ENCODE data around the gene CDK11B. TPM values are rescaled to one million over a fixed set of nuclear protein-coding genes. Genes with fewer than 3 reads are reported as not detected.

Gene CDK11B
- total and polyA plus RNA-seq, 11 donors = 20.4 to 39.4 (median 24.8) TPM

DNA sequence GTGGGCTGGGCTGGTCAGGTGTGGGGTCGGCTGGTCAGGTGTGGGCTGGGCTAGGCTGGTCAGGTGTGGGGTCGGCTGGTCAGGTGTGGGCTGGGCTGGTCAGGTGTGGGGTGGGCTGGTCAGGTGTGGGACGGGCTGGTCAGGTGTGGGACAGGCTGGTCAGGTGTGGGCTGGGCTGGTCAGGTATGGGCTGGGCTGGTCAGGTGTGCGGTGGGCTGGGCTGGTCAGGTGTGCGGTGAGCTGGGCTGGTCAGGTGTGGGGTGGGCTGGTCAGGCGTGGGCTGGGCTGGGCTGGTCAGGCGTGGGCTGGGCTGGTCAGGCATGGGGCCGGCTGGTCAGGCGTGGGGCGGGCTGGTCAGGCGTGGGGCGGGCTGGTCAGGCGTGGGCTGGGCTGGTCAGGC, 52.6 kb downstream of the CDK11B start:
- no peak overlapping the region for H3K27ac ChIP-seq
- WGBS, 4 donors = 82 to 91% (median 86%) methylated on average over 7 to 13 of the region's 13 CpGs
- TF ChIP-seq POLR2A (IDR thresholded peaks at IDR 0.05) = no peak
- TF ChIP-seq, protein P1, sequence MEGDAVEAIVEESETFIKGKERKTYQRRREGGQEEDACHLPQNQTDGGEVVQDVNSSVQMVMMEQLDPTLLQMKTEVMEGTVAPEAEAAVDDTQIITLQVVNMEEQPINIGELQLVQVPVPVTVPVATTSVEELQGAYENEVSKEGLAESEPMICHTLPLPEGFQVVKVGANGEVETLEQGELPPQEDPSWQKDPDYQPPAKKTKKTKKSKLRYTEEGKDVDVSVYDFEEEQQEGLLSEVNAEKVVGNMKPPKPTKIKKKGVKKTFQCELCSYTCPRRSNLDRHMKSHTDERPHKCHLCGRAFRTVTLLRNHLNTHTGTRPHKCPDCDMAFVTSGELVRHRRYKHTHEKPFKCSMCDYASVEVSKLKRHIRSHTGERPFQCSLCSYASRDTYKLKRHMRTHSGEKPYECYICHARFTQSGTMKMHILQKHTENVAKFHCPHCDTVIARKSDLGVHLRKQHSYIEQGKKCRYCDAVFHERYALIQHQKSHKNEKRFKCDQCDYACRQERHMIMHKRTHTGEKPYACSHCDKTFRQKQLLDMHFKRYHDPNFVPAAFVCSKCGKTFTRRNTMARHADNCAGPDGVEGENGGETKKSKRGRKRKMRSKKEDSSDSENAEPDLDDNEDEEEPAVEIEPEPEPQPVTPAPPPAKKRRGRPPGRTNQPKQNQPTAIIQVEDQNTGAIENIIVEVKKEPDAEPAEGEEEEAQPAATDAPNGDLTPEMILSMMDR (IDR thresholded peaks at IDR 0.05) = no peak
- ATAC-seq (no peak), DNase-seq (peak in 1 of 5 donors; percentile 13)
- H3K4me3 ChIP-seq = no peak overlapping the region
- H3K36me3 ChIP-seq = no peaks in the 10 kb centered on the region
- H3K9me3 ChIP-seq = no peaks in the 10 kb centered on the region
- peaks cover 0 to 6% (median 0%) of the 10 kb centered on the region in 12 donors for H3K4me1 ChIP-seq
- H3K27me3 ChIP-seq = peaks cover 0 to 19% (median 5%) of the 10 kb centered on the region in 9 donors
- intact Hi-C loops (cut with DNase I) = no loop called here

DNA sequence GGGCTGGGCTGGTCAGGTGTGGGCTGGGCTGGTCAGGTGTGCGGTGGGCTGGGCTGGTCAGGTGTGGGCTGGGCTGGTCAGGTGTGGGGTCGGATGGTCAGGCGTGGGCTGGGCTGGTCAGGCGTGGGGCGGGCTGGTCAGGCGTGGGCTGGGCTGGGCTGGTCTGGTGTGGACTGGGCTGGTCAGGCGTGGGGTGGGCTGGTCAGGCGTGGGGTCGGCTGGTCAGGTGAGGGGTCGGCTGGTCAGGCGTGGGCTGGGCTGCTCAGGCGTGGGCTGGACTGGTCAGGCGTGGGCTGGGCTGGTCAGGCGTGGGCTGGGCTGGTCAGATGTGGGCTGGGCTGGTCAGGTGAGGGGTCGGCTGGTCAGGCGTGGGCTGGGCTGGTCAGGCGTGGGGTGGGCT, 53.1 kb downstream of the CDK11B start:
- DNase-seq = no peak
- ATAC-seq = no peak
- 91 to 94% (median 92%) methylated on average over 17 of the region's 17 CpGs for WGBS, 4 donors
- Histone ChIP-seq H3K27ac (no peak overlapping the region), H3K9me3 (no peaks in the 10 kb centered on the region), H3K27me3 (peaks cover 0 to 24% (median 9%) of the 10 kb centered on the region in 9 donors), H3K36me3 (no peaks in the 10 kb centered on the region), H3K4me1 (peaks cover 0 to 8% (median 0%) of the 10 kb centered on the region in 12 donors), H3K4me3 (no peak overlapping the region)
- TF ChIP-seq POLR2A (IDR thresholded peaks at IDR 0.05) = no peak
- TF ChIP-seq, protein P1 (IDR thresholded peaks at IDR 0.05) = no peak
- intact Hi-C loops (cut with DNase I) = no loop called here

DNA sequence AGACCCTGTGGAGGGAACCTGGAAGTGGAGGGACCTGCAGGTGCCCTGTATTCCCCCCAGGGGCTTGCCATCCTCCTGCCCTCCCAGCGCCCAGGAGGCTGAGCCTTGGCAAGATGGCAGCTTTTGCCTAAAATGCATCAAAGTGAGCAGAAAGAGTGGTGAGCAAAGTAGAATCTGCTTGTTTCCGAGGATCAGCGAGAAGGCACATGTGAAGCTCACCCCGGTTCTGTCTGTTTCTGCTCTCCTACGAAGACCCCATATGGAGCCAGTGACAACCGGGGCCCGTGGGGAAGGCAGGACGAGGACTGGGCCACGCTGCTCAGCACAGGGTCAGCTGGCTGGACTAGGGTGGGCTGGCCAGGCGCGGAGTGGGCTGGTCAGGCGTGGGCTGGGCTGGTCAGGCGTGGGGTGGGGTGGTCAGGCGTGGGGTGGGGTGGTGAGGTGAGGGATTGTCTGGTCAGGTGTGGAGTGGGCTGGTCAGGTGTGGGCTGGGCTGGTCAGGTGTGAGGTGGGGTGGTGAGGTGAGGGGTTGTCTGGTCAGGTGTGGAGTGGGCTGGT, 53.7 kb downstream of the CDK11B start:
- peaks cover 0 to 30% (median 15%) of the 10 kb centered on the region in 9 donors for H3K27me3 ChIP-seq
- 68 to 76% (median 74%) methylated on average over 12 to 14 of the region's 14 CpGs for WGBS, 4 donors
- H3K4me3 ChIP-seq = no peak overlapping the region
- no peak overlapping the region for H3K27ac ChIP-seq
- no peaks in the 10 kb centered on the region for H3K36me3 ChIP-seq
- DNase-seq = no peak
- H3K9me3 ChIP-seq = no peaks in the 10 kb centered on the region
- intact Hi-C loops (cut with DNase I) = no loop called here
- H3K4me1 ChIP-seq = peaks cover 0 to 14% (median 4%) of the 10 kb centered on the region in 12 donors
- TF ChIP-seq, protein P1 (IDR thresholded peaks at IDR 0.05) = no peak
- TF ChIP-seq POLR2A (IDR thresholded peaks at IDR 0.05) = no peak
- no peak for ATAC-seq

DNA sequence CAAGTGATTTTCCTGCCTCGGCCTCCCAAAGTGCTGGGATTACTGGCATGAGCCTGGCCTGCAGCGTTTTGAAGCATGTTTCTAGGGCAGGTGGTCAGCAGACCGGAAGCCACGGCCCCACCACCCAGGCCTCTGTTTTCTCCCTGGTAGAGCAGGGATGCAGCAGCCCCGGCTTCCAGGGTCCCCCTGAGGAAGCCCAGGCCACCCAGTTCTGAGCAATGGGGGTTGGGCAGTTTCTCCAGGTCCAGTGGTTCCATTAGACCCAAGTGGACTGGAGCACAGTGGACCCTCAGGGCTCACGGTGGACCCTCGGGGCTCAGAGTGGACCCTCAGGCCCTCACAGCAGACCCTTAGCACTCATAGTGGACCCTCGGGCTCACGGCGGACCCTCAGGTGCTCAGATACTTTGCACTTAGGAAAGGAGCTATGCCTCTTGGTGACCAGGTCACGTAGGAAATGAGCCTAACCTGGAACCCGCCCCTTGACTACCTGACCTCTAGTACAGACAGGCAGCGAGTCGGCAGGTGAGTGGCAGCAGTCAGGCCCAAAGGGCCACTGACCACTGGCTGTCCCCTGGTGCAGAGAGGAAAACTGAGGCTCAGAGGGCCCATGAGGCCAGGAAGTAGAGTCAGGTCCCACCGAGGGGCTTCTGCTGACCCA, 54.3 kb downstream of the CDK11B start:
- no peak overlapping the region for H3K27ac ChIP-seq
- WGBS, 4 donors = 81 to 84% (median 83%) methylated on average over 9 to 15 of the region's 15 CpGs

More for the DNA sequence above, 54.3 kb downstream of the CDK11B start:
- Histone ChIP-seq H3K4me3 (no peak overlapping the region), H3K27me3 (peaks cover 0 to 31% (median 15%) of the 10 kb centered on the region in 9 donors), H3K36me3 (no peaks in the 10 kb centered on the region), H3K4me1 (peaks cover 0 to 14% (median 4%) of the 10 kb centered on the region in 12 donors), H3K9me3 (no peaks in the 10 kb centered on the region)
- DNase-seq (peak in 1 of 5 donors; percentile 19), ATAC-seq (no peak)
- TF ChIP-seq POLR2A (IDR thresholded peaks at IDR 0.05) = no peak
- TF ChIP-seq, protein P1 (IDR thresholded peaks at IDR 0.05) = no peak
- intact Hi-C loops (cut with DNase I) = no loop called here

Data from heart left ventricle (tissue), 16 donors.